H1 (cell line): ENCODE data around the gene CPTP. TPM values are rescaled to one million over a fixed set of nuclear protein-coding genes. Genes with fewer than 3 reads are reported as not detected.

ENCODE experiments used
- CTCF ChIA-PET: fragments of 300-600 bp; sonication (Branson Sonifier 250); formaldehyde crosslinking; loops from one replicate; lab custom pipeline; 2021; ENCODE audit not compliant: partially characterized antibody; lab: Charles Lee
- POLR2A ChIA-PET: fragments of 300-600 bp; sonication (Branson Sonifier 250); formaldehyde crosslinking; loops from one replicate; lab custom pipeline; 2021; ENCODE audit warnings: inconsistent platforms; ENCODE audit not compliant: partially characterized antibody; lab: Charles Lee
- DNase-seq, 2 experiments: peaks; one replicate each; pipeline versions ENCODE4 v3.0.0 to v3.0.0-alpha.2; 2010 to 2022; ENCODE audit warnings: low spot score in 2 of 2, low read depth in 1 of 2, mixed read lengths in 1 of 2
- FAIRE-seq: peaks from 2 replicates; lab custom pipeline; 2011; peaks lifted over from hg19 to GRCh38; lab: Jason Lieb, UNC
- H2AFZ ChIP-seq: 2 replicates; pipeline ENCODE4 v1.8.1; 2012; ENCODE audit warnings: low read length, inconsistent platforms
- H2AK5ac ChIP-seq: 2 replicates; pipeline ENCODE4 v1.6.1; 2013; ENCODE audit warnings: low read depth, low read length
- H2BK120ac ChIP-seq: replicated peaks from 2 replicates; pipeline ENCODE3; 2013; ENCODE audit warnings: low read depth, low read length, inconsistent platforms
- H2BK12ac ChIP-seq: 2 replicates; pipeline ENCODE4 v1.6.1; 2013; ENCODE audit warnings: low read depth, low read length
- H2BK15ac ChIP-seq: 2 replicates; pipeline ENCODE4 v1.6.1; 2013; ENCODE audit warnings: low read length
- H2BK20ac ChIP-seq: 2 replicates; pipeline ENCODE4 v1.6.1; 2013; ENCODE audit warnings: low read length
- H2BK5ac ChIP-seq: 2 replicates; pipeline ENCODE4 v1.6.1; 2013; ENCODE audit warnings: low read depth, low read length
- H3K14ac ChIP-seq: 2 replicates; pipeline ENCODE4 v1.6.1; 2013; ENCODE audit warnings: inconsistent platforms; ENCODE audit not compliant: insufficient read length
- H3K18ac ChIP-seq: 2 replicates; pipeline ENCODE4 v1.6.1; 2013; ENCODE audit warnings: low read length; ENCODE audit errors: extremely low read depth
- H3K23ac ChIP-seq: 2 replicates; pipeline ENCODE4 v1.6.1; 2013; ENCODE audit warnings: inconsistent platforms; ENCODE audit not compliant: insufficient read length
- H3K23me2 ChIP-seq: 2 replicates; pipeline ENCODE4 v1.6.1; 2013; ENCODE audit warnings: low read depth, low read length
- H3K27ac ChIP-seq: 2 replicates; pipeline ENCODE4 v1.6.1; 2011; ENCODE audit warnings: low read depth, low read length, inconsistent platforms
- H3K27me3 ChIP-seq, 4 experiments: replicated peaks in 1 of 4; 1 replicate in 1 of 4; 2 replicates in 3 of 4; pipeline versions ENCODE4 v1.6.1 to v1.8.1; 2011 to 2013; ENCODE audit warnings: low read length in 3 of 4, mild to moderate bottlenecking in 3 of 4, inconsistent platforms in 2 of 4, mixed read lengths in 2 of 4, moderate library complexity in 1 of 4; ENCODE audit not compliant: control insufficient read depth in 3 of 4, insufficient read depth in 3 of 4; ENCODE audit errors: extremely low read depth in 1 of 4
- H3K36me3 ChIP-seq, 4 experiments: 2 replicates each; pipeline versions ENCODE4 v1.6.1 to v1.8.1; 2011 to 2013; ENCODE audit warnings: mild to moderate bottlenecking in 4 of 4, low read length in 3 of 4, moderate library complexity in 2 of 4, control low read depth in 1 of 4, inconsistent platforms in 1 of 4; ENCODE audit not compliant: insufficient read depth in 4 of 4, control insufficient read depth in 2 of 4
- H3K4ac ChIP-seq: replicated peaks from 2 replicates; pipeline ENCODE3; 2013; ENCODE audit warnings: low read length, low read depth, mixed read lengths, inconsistent platforms; ENCODE audit not compliant: insufficient read length
- H3K4me1 ChIP-seq, 4 experiments: replicated peaks in 1 of 4; 1 replicate in 1 of 4; 2 replicates in 3 of 4; pipeline versions ENCODE4 v1.6.1 to v1.8.1; 2011 to 2013; ENCODE audit warnings: low read length in 3 of 4, inconsistent platforms in 2 of 4, mixed read lengths in 1 of 4; ENCODE audit not compliant: insufficient read depth in 4 of 4, control insufficient read depth in 3 of 4
- H3K4me2 ChIP-seq, 2 experiments: 2 replicates each; pipeline versions ENCODE4 v1.6.1 to v1.8.1; 2011 to 2013; ENCODE audit warnings: low read depth in 2 of 2, low read length in 2 of 2, control low read depth in 1 of 2, inconsistent platforms in 1 of 2, mild to moderate bottlenecking in 1 of 2; ENCODE audit not compliant: insufficient read depth in 1 of 2
- H3K4me3 ChIP-seq, 4 experiments: fragments of 200-600, 300-600 bp in 1 of 4; sonication (generic), shearing (Covaris generic), sonication (Bioruptor Twin) in 1 of 4; 2 replicates each; pipeline versions ENCODE4 v1.5.1 to v1.8.1; 2011 to 2016; ENCODE audit warnings: low read length in 4 of 4, low read depth in 3 of 4, control low read depth in 2 of 4, inconsistent platforms in 2 of 4, mild to moderate bottlenecking in 2 of 4, mixed read lengths in 1 of 4, moderate library complexity in 1 of 4; ENCODE audit not compliant: insufficient read depth in 2 of 4; ENCODE audit errors: extremely low read depth in 1 of 4
- H3K56ac ChIP-seq: replicated peaks from 2 replicates; pipeline ENCODE3; 2013; ENCODE audit warnings: low read depth, mild to moderate bottlenecking, mixed read lengths, low read length, inconsistent platforms; ENCODE audit not compliant: insufficient read length
- H3K79me1 ChIP-seq: 2 replicates; pipeline ENCODE4 v1.6.1; 2013; ENCODE audit warnings: low read depth, low read length, control low read depth
- H3K79me2 ChIP-seq, 2 experiments: 2 replicates each; pipeline versions ENCODE4 v1.6.1 to v1.8.1; 2012 to 2013; ENCODE audit warnings: low read length in 2 of 2, mild to moderate bottlenecking in 2 of 2, inconsistent platforms in 1 of 2; ENCODE audit not compliant: insufficient read depth in 2 of 2, control insufficient read depth in 1 of 2
- H3K9ac ChIP-seq, 4 experiments: replicated peaks in 1 of 4; 1 replicate in 1 of 4; 2 replicates in 3 of 4; pipeline versions ENCODE4 v1.6.1 to v1.8.1; 2011 to 2013; ENCODE audit warnings: low read depth in 3 of 4, low read length in 3 of 4, control low read depth in 2 of 4, mild to moderate bottlenecking in 2 of 4, moderate library complexity in 2 of 4, inconsistent platforms in 1 of 4; ENCODE audit errors: extremely low read depth in 1 of 4
- H3K9me3 ChIP-seq, 2 experiments: 2 replicates each; pipeline versions ENCODE4 v1.6.1 to v1.8.1; 2012 to 2013; ENCODE audit warnings: mild to moderate bottlenecking in 2 of 2, moderate library complexity in 2 of 2, control low read depth in 1 of 2, inconsistent platforms in 1 of 2, low read depth in 1 of 2, low read length in 1 of 2, mixed read lengths in 1 of 2; ENCODE audit not compliant: insufficient read depth in 2 of 2
- H4K20me1 ChIP-seq, 2 experiments: replicated peaks in 1 of 2; 2 replicates each; pipeline versions ENCODE3 to v1.8.1; 2011 to 2013; ENCODE audit warnings: inconsistent platforms in 2 of 2, low read length in 2 of 2, mild to moderate bottlenecking in 1 of 2; ENCODE audit not compliant: insufficient read depth in 2 of 2, control insufficient read depth in 1 of 2
- H4K5ac ChIP-seq: 2 replicates; pipeline ENCODE4 v1.6.1; 2013; ENCODE audit warnings: low read length, low read depth, mixed read lengths, inconsistent platforms; ENCODE audit not compliant: insufficient read length
- H4K8ac ChIP-seq: 2 replicates; pipeline ENCODE4 v1.8.0; 2013; ENCODE audit warnings: mild to moderate bottlenecking, moderate library complexity, low read length, inconsistent platforms; ENCODE audit not compliant: insufficient read depth; ENCODE audit errors: extremely low read depth
- H4K91ac ChIP-seq: replicated peaks from 2 replicates; pipeline ENCODE3; 2013; ENCODE audit warnings: low read length, mixed read lengths, inconsistent platforms; ENCODE audit not compliant: insufficient read length
- BACH1 ChIP-seq: IDR thresholded peaks from 2 replicates; pipeline ENCODE4 v1.6.1; 2012; ENCODE audit warnings: low read length, improper control_type of control experiment
- CHD1 ChIP-seq: IDR thresholded peaks from 2 replicates; pipeline ENCODE4 v1.6.1; 2012; ENCODE audit warnings: low read depth, low read length, improper control_type of control experiment
- CTBP2 ChIP-seq: IDR thresholded peaks from 2 replicates; pipeline ENCODE4 v1.7.0; 2011; ENCODE audit warnings: borderline replicate concordance, mild to moderate bottlenecking, moderate library complexity, mixed read lengths, low read length; ENCODE audit not compliant: insufficient read depth, insufficient read length
- FOSL1 ChIP-seq: IDR thresholded peaks from 2 replicates; pipeline ENCODE4 v1.6.1; 2011; ENCODE audit warnings: mild to moderate bottlenecking, low read depth, low read length, moderate library complexity; ENCODE audit not compliant: insufficient read depth
- HDAC2 ChIP-seq, 2 experiments: fragments of 300-600 bp in 1 of 2; sonication (generic) in 1 of 2; IDR thresholded peaks; 2 replicates each; pipeline ENCODE4 v1.6.1; 2011 to 2012; ENCODE audit warnings: low read depth in 2 of 2, low read length in 2 of 2, mild to moderate bottlenecking in 2 of 2, moderate library complexity in 2 of 2, borderline replicate concordance in 1 of 2, inconsistent platforms in 1 of 2
- JUND ChIP-seq: IDR thresholded peaks from 2 replicates; pipeline ENCODE4 v1.6.1; 2011; ENCODE audit warnings: mild to moderate bottlenecking, improper control_type of control experiment, low read length
- NANOG ChIP-seq: IDR thresholded peaks from 2 replicates; pipeline ENCODE4 v1.6.1; 2011; ENCODE audit warnings: low read length, low read depth, mild to moderate bottlenecking, inconsistent platforms; ENCODE audit not compliant: insufficient read depth, poor library complexity, severe bottlenecking
- PHF8 ChIP-seq: fragments of 200-600 bp; sonication (generic); conservative IDR thresholded peaks from 2 replicates; pipeline ENCODE4 v1.7.1; 2012; ENCODE audit warnings: low read depth, mild to moderate bottlenecking, inconsistent platforms, low read length, moderate library complexity
- RBBP5 ChIP-seq: IDR thresholded peaks from 2 replicates; pipeline ENCODE4 v1.7.1; 2012; ENCODE audit warnings: low read depth, mild to moderate bottlenecking, inconsistent platforms, low read length, moderate library complexity, borderline replicate concordance
- RXRA ChIP-seq: IDR thresholded peaks from 2 replicates; pipeline ENCODE4 v1.6.1; 2011; ENCODE audit warnings: low read depth, mild to moderate bottlenecking, low read length, moderate library complexity; ENCODE audit not compliant: insufficient read depth
- WGBS, 2 experiments: shearing (Covaris generic) in 1 of 2; methylation state at CpG; one replicate each; pipeline versions ENCODE4 v1.1.6 to v1.1.7; 2013 to 2015; ENCODE audit warnings: low lambda C conversion rate in 2 of 2, mixed read lengths in 2 of 2, inconsistent platforms in 1 of 2, low coverage in 1 of 2, missing lambda C conversion rate in 1 of 2; ENCODE audit not compliant: insufficient replicate concordance in 2 of 2, insufficient coverage in 1 of 2, insufficient read length in 1 of 2; ENCODE audit errors: extremely low coverage in 1 of 2, missing lambda C conversion rate in 1 of 2; 5-methylcytosine and 5-hydroxymethylcytosine counted together
- polyA plus RNA-seq, 7 experiments: library from polyadenylated mRNA; depleted of rRNA in 3 of 7; stranded (reverse) in 5 of 7; unstranded in 2 of 7; fragments of >200 nt in 5 of 7; fragments of 200-250 nt in 2 of 7; gene quantifications; 1 replicate in 5 of 7; 2 replicates in 1 of 7; 4 replicates in 1 of 7; pipeline versions ENCODE4 v1.2.1 to v1.2.3, GENCODE V29; 2011 to 2013; ENCODE audit warnings: missing spikeins in 2 of 7, mixed read lengths in 2 of 7
- total RNA-seq: library from RNA; stranded (reverse); fragmentation: NEBNext Ultra II Directional; extraction: Animal tissue kit (Norgen Biotek cat#: 25700); gene quantifications from 2 replicates; pipeline ENCODE4 v1.2.1, GENCODE V29; 2021

CPTP gene
- total and polyA plus RNA-seq, 2 of the 8 experiments (the other 6 are each of a cell fraction or from before 2014, with no cell fraction given) = 8.1 to 10.6 TPM

DNA sequence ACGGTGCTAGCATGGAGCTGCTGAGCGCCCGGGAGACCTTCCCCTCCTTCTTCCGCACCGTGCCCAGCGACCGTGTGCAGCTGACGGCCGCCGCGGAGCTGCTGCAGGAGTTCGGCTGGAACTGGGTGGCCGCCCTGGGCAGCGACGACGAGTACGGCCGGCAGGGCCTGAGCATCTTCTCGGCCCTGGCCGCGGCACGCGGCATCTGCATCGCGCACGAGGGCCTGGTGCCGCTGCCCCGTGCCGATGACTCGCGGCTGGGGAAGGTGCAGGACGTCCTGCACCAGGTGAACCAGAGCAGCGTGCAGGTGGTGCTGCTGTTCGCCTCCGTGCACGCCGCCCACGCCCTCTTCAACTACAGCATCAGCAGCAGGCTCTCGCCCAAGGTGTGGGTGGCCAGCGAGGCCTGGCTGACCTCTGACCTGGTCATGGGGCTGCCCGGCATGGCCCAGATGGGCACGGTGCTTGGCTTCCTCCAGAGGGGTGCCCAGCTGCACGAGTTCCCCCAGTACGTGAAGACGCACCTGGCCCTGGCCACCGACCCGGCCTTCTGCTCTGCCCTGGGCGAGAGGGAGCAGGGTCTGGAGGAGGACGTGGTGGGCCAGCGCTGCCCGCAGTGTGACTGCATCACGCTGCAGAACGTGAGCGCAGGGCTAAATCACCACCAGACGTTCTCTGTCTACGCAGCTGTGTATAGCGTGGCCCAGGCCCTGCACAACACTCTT lies 7.6 kb downstream of the CPTP start:
- no peak overlapping the region for H2BK15ac ChIP-seq
- H3K79me2 ChIP-seq = no peaks in the 10 kb centered on the region
- H3K4me1 ChIP-seq = no peaks in the 10 kb centered on the region; a peak in 2 of 7 replicates
- no peak overlapping the region for H3K23ac ChIP-seq
- no peak overlapping the region for H3K56ac ChIP-seq
- no peak overlapping the region for H3K14ac ChIP-seq
- H4K20me1 ChIP-seq = peaks cover 5 to 29% of the 10 kb centered on the region in 2 experiments
- no peak overlapping the region for H3K4me2 ChIP-seq
- H3K27ac ChIP-seq = no peak overlapping the region
- no peaks in the 10 kb centered on the region; a peak in 1 of 7 replicates for H3K27me3 ChIP-seq
- DNase-seq (no peak), FAIRE-seq (no peak)
- no peak overlapping the region for H4K91ac ChIP-seq
- H3K9ac ChIP-seq = no peak overlapping the region
- H3K36me3 ChIP-seq = peaks cover 0 to 12% (median 0%) of the 10 kb centered on the region in 4 experiments; a peak in 2 of 8 replicates
- H3K23me2 ChIP-seq = peaks cover 2% of the 10 kb centered on the region; the same call in 1 of the 2 replicates
- H3K4me3 ChIP-seq = no peak overlapping the region
- ChIA-PET CTCF (interaction anchor here (2.2 kb wide), 1 partner anchor 41 kb away, joined by 5 read pairs; no protein-coding TSS in a partner anchor), POLR2A (interaction anchor here (0.5 to 9.0 kb wide), 13 partner anchors 9 to 70 kb away, joined by 3 to 134 read pairs (median 3); partner anchors contain the start of gene AURKAIP1)
- H2AFZ ChIP-seq = no peak overlapping the region
- 92% methylated on average over 54 of the region's 57 CpGs; no CpG with 5 or more reads in 1 of the 2 experiments for WGBS, 2 experiments
- no peak overlapping the region for H3K18ac ChIP-seq
- H4K5ac ChIP-seq = no peak overlapping the region
- no peak overlapping the region for H4K8ac ChIP-seq
- no peak overlapping the region for H2AK5ac ChIP-seq
- H2BK20ac ChIP-seq = no peak overlapping the region
- H3K9me3 ChIP-seq = peaks cover 0 to 6% of the 10 kb centered on the region in 2 experiments; a peak in 2 of 4 replicates
- no peak overlapping the region for H2BK120ac ChIP-seq
- H2BK5ac ChIP-seq = no peak overlapping the region
- no peak overlapping the region for H3K4ac ChIP-seq
- H2BK12ac ChIP-seq = no peak overlapping the region
- peaks cover 6% of the 10 kb centered on the region; the same call in 1 of the 2 replicates for H3K79me1 ChIP-seq
- TF ChIP-seq NANOG (no peak), RXRA (no peak), PHF8 (no peak), BACH1 (no peak), RBBP5 (no peak), CHD1 (no peak), FOSL1 (no peak), JUND (no peak), CTBP2 (no peak), HDAC2 (IDR thresholded peaks at IDR 0.05; ENCODE audit: borderline replicate concordance in 1 of 2, low read depth in 2 of 2, low read length in 2 of 2) (no peak)
